Omental fat pad (tissue), 4 donors: ENCODE results near the gene GRHL3. TPM values are rescaled to one million over a fixed set of nuclear protein-coding genes. Genes with fewer than 3 reads are reported as not detected.

ENCODE experiments used
- ATAC-seq: fragments of 150-250 bp; one replicate; pipeline ENCODE4 v1.9.1; 2016; ENCODE audit warnings: mild to moderate bottlenecking, moderate library complexity; ENCODE audit not compliant: low FRiP score
- DNase-seq: peaks from one replicate; pipeline ENCODE4 v3.0.0-alpha.2; 2019; ENCODE audit warnings: low spot score
- CTCF ChIP-seq, 3 donors: fragments of 450-650 bp; IDR thresholded peaks; one replicate each; pipeline ENCODE4 v1.5.1; 2016 to 2017; ENCODE audit warnings: antibody characterized with exemption in 3 of 3, mild to moderate bottlenecking in 3 of 3, moderate library complexity in 2 of 3
- total RNA-seq, 4 donors: library from RNA; depleted of rRNA; stranded (reverse); fragments of >200 nt; gene quantifications; one replicate each; pipeline ENCODE4 v1.1.0, GENCODE V29; 2016

GRHL3 gene
- total RNA-seq, 4 donors from 2014 or later = 0.44 to 3.3 (median 0.66) TPM

- TF ChIP-seq CTCF (IDR thresholded peaks at IDR 0.05) = no peak
- DNase-seq (no peak), ATAC-seq (no peak)
Measured at GRCh38 chr1:24317956-24318614, 1.1 kb upstream of the GRHL3 start.

GRCh38 chr1:24318615-24319311 is 394 bp upstream of the GRHL3 start:
- peak; percentile 5 for ATAC-seq
- TF ChIP-seq CTCF (IDR thresholded peaks at IDR 0.05) = no peak
- DNase-seq = no peak

GRCh38 chr1:24319962-24320361 is 805 bp downstream of the GRHL3 start:
- ATAC-seq = no peak
- TF ChIP-seq CTCF (IDR thresholded peaks at IDR 0.05) = no peak
- DNase-seq = no peak

GRCh38 chr1:24321126-24321525 is 2.0 kb downstream of the GRHL3 start:
- TF ChIP-seq CTCF (IDR thresholded peaks at IDR 0.05) = no peak
- no peak for ATAC-seq
- no peak for DNase-seq

- no peak for TF ChIP-seq CTCF (IDR thresholded peaks at IDR 0.05)
- peak; percentile 45 for ATAC-seq
- DNase-seq = no peak
Measured at GRCh38 chr1:24321697-24322469, 2.7 kb downstream of the GRHL3 start.

GRCh38 chr1:24322470-24323177 is 3.5 kb downstream of the GRHL3 start:
- ATAC-seq (peak; percentile 22), DNase-seq (no peak)
- no peak for TF ChIP-seq CTCF (IDR thresholded peaks at IDR 0.05)
